D721Med (cell line): Measurements from ENCODE around the gene MRPL53.

Experiments
- DNase-seq: peaks from one replicate; pipeline ENCODE4 v3.0.0; 2011; ENCODE audit warnings: low spot score; ENCODE audit not compliant: insufficient read length
- FAIRE-seq: peaks from 2 replicates; lab custom pipeline; 2011; peaks lifted over from hg19 to GRCh38; lab: Jason Lieb, UNC
- CTCF ChIP-seq: IDR thresholded peaks from 2 replicates; pipeline ENCODE4 v1.5.1; 2012; ENCODE audit warnings: mild to moderate bottlenecking, control low read depth; ENCODE audit not compliant: insufficient read depth; ENCODE audit errors: missing control alignments

MRPL53 gene

DNA sequence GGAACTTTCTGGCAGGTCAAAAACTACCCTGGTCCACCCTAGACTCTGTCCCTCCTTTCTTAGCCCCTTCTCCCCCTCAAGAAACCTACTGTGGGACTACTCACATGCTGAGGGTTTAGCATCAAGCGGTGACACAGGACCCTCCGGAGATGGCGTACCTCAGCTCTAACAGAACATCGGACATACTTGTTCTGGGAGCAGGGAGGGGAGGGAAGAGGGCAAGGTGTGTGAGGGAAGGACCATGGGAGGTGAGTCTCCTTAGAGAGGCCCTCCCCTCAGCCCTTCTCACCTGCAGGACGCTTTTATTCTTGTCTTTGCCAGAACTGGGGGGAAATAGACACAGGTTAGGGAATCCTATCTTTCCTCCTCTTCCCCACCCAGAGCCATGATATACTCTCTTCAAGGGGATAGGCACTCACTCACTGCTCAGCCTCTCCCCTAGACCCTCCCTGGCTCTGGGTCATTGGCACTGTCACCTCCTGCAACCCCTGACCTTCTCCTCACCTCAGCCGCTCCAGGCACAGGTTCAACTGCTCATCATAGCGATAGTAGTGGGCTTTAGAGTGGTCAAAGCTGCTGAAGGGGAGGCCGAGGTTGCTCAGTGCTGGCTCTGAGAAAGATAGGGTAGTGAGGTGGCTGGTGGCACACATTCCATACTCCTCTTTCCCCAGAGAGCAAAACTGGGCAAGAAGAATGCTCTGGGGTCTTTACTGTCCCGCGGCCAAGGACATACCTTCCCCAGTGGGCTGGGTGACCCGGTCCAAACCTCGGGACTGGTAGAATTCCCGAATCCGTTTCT, 33.2 kb upstream of the MRPL53 start:
- DNase-seq (no peak), FAIRE-seq (no peak)
- no peak for TF ChIP-seq CTCF

DNA sequence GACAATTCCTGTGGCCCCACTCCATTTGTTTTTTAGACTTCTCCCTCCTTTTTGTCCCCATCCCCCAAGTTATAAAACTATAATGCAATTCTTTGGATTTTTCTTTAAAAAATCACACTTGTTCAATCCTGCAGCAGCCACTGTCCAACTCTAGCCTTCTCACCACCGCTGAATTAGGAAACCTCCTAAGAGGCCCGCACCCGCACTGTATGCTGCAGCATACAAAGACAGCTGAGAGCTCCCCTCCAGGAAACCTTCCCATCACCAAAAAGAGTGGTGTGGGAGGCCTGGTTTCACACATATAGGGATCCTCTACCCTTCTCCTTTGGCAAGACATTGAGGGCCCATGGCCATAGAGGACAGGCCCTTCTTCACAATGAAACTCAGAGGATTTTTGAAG, 32.1 kb upstream of the MRPL53 start:
- no peak for TF ChIP-seq CTCF
- DNase-seq (no peak), FAIRE-seq (no peak)

DNA sequence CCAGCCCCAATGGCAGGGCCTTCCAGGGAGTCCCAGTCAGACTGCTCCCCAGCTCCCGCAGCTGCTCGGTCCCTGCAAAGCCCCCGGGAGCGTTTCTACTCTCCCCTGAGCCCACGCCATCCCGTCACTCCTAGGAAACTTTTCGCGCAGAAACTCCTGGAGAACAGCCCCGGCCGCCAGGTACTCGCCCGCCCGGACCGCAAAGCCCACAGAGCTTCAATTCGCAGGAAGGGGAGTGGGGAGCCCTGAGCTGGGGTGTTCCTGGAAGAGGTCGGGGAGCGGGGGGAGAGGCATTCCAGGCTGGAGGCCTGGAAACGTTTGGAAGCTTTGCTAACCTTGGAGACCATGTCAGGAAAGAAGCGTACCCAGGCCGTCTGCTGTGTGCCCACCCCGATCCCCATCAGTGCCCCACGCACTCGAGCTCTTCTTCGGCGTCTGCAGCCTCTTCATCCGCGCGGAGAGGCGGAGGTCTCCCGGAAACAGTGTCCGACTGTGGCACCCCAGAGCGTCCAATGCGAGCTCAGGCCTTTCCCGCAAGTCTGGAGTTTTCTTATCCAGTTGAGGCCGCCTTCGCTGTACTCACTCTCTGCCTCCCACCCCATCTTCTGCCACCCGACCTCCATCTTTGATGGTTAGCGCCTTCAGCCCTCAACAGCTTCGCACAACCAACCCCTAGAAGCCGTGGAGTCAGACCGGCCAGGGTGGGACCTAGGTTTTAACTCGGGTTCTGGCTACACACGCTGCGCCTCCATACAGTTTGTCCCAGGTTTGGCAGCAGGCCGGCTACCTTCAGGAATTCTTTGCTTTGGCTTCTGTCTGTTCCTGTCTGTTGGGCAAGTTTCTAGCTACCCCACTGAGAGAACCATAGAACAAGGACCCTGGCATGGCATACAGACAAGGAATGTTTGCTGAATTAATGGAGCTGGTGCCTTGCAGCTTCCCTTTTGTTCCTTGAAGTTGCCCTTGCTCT, 31.3 kb upstream of the MRPL53 start:
- no peak for TF ChIP-seq CTCF
- DNase-seq (no peak), FAIRE-seq (no peak)

DNA sequence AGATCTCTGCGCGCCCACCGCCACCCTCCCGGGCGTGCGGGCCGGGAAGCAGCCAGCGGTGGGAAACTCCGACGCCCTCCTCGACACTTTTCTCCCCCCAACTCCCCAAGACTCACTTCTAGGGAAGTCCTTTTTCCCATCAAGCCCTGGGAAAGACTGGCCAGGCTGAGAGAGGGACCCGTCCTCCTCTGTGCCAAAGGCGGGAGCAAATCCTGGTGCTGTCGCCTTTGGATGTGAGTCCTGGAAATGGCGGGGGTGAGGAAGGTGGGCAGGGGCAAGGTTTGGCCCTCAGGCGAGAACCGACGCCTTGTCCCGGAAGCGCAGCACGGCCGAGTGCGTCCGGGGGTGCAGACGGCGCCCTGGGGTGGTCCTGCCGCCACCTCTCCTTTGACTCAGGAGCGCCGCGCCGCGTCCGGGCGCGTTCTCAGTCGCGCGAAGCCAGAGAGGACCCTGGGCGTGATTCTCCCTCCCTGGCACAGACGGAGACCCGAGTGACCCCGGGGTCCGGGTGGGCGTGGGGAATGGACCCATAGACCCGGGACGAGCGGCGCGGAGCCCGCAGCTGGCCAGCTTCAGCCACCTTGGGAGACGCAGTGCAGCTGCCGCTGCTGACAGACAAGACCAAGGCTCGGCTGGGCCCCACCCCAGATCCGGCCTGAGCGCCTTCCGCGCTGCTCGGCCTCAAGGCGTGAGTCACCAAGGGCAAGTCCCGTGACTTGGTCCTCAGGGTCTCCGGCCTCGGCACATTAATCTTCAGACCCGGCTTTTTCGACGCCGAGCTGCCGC, 30.4 kb upstream of the MRPL53 start:
- DNase-seq (no peak), FAIRE-seq (no peak)
- peak; percentile 37 for TF ChIP-seq CTCF

GRCh38 chr2:74502147-74502719, 29.8 kb upstream of the MRPL53 start:
- no peak for FAIRE-seq
- TF ChIP-seq CTCF = no peak
- no peak for DNase-seq

- FAIRE-seq = no peak
- no peak for TF ChIP-seq CTCF
- peak; percentile 67 for DNase-seq
These were observed 29.0 kb upstream of the MRPL53 start for GRCh38 chr2:74501335-74502071.
